Thymus (tissue), 11 donors: ENCODE results near the gene COL11A1. TPM values are rescaled to one million over a fixed set of nuclear protein-coding genes. Genes with fewer than 3 reads are reported as not detected.
"Not testable (repeated sequence)": the region's sequence is repeated elsewhere in the genome, so short reads cannot be mapped to it uniquely, and the experiment has no call there.

Experiments used
- DNase-seq, 9 donors: peaks; one replicate each; pipeline ENCODE4 v3.0.0-alpha.2; 2013; ENCODE audit warnings: low spot score in 9 of 9, low read depth in 6 of 9, missing footprints in 1 of 9
- H3K27ac ChIP-seq, 2 donors: one replicate each; pipeline ENCODE4 v1.5.1; 2013; ENCODE audit warnings: control low read depth in 1 of 2, low read depth in 1 of 2, low read length in 1 of 2, mild to moderate bottlenecking in 1 of 2, moderate library complexity in 1 of 2
- H3K27me3 ChIP-seq, 2 donors: one replicate each; pipeline ENCODE4 v1.5.1; 2013; ENCODE audit warnings: low read length in 1 of 2; ENCODE audit not compliant: control insufficient read depth in 2 of 2, insufficient read depth in 1 of 2
- H3K36me3 ChIP-seq, 2 donors: one replicate each; pipeline ENCODE4 v1.5.1; 2013; ENCODE audit warnings: low read length in 1 of 2, mild to moderate bottlenecking in 1 of 2, moderate library complexity in 1 of 2; ENCODE audit not compliant: control insufficient read depth in 2 of 2, insufficient read depth in 2 of 2
- H3K4me1 ChIP-seq, 2 donors: one replicate each; pipeline ENCODE4 v1.5.1; 2013; ENCODE audit warnings: low read length in 2 of 2; ENCODE audit not compliant: control insufficient read depth in 2 of 2, insufficient read depth in 2 of 2
- H3K4me3 ChIP-seq, 2 donors: one replicate each; pipeline ENCODE4 v1.5.1; 2013; ENCODE audit warnings: low read length in 2 of 2, control low read depth in 1 of 2, mild to moderate bottlenecking in 1 of 2
- H3K9me3 ChIP-seq, 2 donors: one replicate each; pipeline ENCODE4 v1.5.1; 2013; ENCODE audit warnings: low read length in 1 of 2, mild to moderate bottlenecking in 1 of 2; ENCODE audit not compliant: control insufficient read depth in 2 of 2, insufficient read depth in 1 of 2
- WGBS: extraction: QIAGEN DNeasy Blood & Tissue Kit; methylation state at CpG from one replicate; pipeline ENCODE4 v1.1.7; 2013; 5-methylcytosine and 5-hydroxymethylcytosine counted together
- polyA plus RNA-seq: library from polyadenylated mRNA; stranded (reverse); fragments of 200-250 nt; gene quantifications from one replicate; pipeline ENCODE4 v1.2.3, GENCODE V29; 2013
- total RNA-seq: library from RNA; stranded (reverse); fragments of 120-200 nt; gene quantifications from one replicate; pipeline ENCODE4 v1.2.4, GENCODE V29; 2013
- donor health status: healthy.

COL11A1 gene
- total and polyA plus RNA-seq, 2 donors, result 0.24 to 0.25 TPM

GRCh38 chr1:102967786-102968185, 140.5 kb downstream of the COL11A1 start:
- H3K36me3 ChIP-seq, result no peaks in the 10 kb centered on the region
- no peaks in the 10 kb centered on the region for H3K4me1 ChIP-seq
- WGBS, result 88% methylated on average over 1 of the region's 1 CpG
- H3K4me3 ChIP-seq, result no peak overlapping the region
- no peaks in the 10 kb centered on the region for H3K9me3 ChIP-seq
- no peak for DNase-seq
- H3K27me3 ChIP-seq, result no peaks in the 10 kb centered on the region
- H3K27ac ChIP-seq, result no peak overlapping the region

GRCh38 chr1:102961549-102961948, 146.8 kb downstream of the COL11A1 start:
- H3K36me3 ChIP-seq, result no peaks in the 10 kb centered on the region
- 92% methylated on average over 2 of the region's 2 CpGs for WGBS
- H3K27me3 ChIP-seq, result no peaks in the 10 kb centered on the region
- H3K27ac ChIP-seq, result no peak overlapping the region
- H3K4me1 ChIP-seq, result no peaks in the 10 kb centered on the region
- no peaks in the 10 kb centered on the region for H3K9me3 ChIP-seq
- H3K4me3 ChIP-seq, result no peak overlapping the region
- no peak for DNase-seq

- WGBS, result 96% methylated on average over 14 of the region's 14 CpGs
Observed at GRCh38 chr1:102954576-102954975, 153.7 kb downstream of the COL11A1 start.

GRCh38 chr1:102952400-102952799, 155.9 kb downstream of the COL11A1 start:
- no peak overlapping the region for H3K27ac ChIP-seq
- no peak overlapping the region for H3K4me3 ChIP-seq
- H3K9me3 ChIP-seq, result no peaks in the 10 kb centered on the region
- no peaks in the 10 kb centered on the region for H3K36me3 ChIP-seq
- no peak for DNase-seq
- H3K27me3 ChIP-seq, result no peaks in the 10 kb centered on the region
- no peaks in the 10 kb centered on the region for H3K4me1 ChIP-seq

More at GRCh38 chr1:102954576-102954975, 153.7 kb downstream of the COL11A1 start:
- Histone ChIP-seq H3K36me3 (no peaks in the 10 kb centered on the region), H3K4me3 (no peak overlapping the region), H3K27me3 (no peaks in the 10 kb centered on the region), H3K9me3 (no peaks in the 10 kb centered on the region), H3K4me1 (no peaks in the 10 kb centered on the region), H3K27ac (no peak overlapping the region)
- no peak for DNase-seq

GRCh38 chr1:102942324-102942723, 166.0 kb downstream of the COL11A1 start:
- no peak for DNase-seq
- no peak overlapping the region for H3K4me3 ChIP-seq
- WGBS, result 91% methylated on average over 2 of the region's 2 CpGs
- H3K9me3 ChIP-seq, result no peaks in the 10 kb centered on the region
- H3K36me3 ChIP-seq, result no peaks in the 10 kb centered on the region
- H3K4me1 ChIP-seq, result no peaks in the 10 kb centered on the region
- H3K27ac ChIP-seq, result no peak overlapping the region
- no peaks in the 10 kb centered on the region for H3K27me3 ChIP-seq

- H3K27me3 ChIP-seq, result no peaks in the 10 kb centered on the region
- H3K4me1 ChIP-seq, result no peaks in the 10 kb centered on the region
- no peak overlapping the region for H3K4me3 ChIP-seq
- no peak for DNase-seq
- H3K27ac ChIP-seq, result no peak overlapping the region
- no peaks in the 10 kb centered on the region for H3K9me3 ChIP-seq
- H3K36me3 ChIP-seq, result no peaks in the 10 kb centered on the region
Observed at GRCh38 chr1:102941366-102941947, 166.9 kb downstream of the COL11A1 start.

- Histone ChIP-seq H3K4me3 (no peak overlapping the region), H3K9me3 (no peaks in the 10 kb centered on the region), H3K4me1 (no peaks in the 10 kb centered on the region), H3K27ac (no peak overlapping the region), H3K36me3 (no peaks in the 10 kb centered on the region), H3K27me3 (no peaks in the 10 kb centered on the region)
- DNase-seq, result no peak
- WGBS, result 79% methylated on average over 3 of the region's 3 CpGs
Observed at GRCh38 chr1:102937401-102937800, 170.9 kb downstream of the COL11A1 start.

GRCh38 chr1:102933362-102933761, 175.0 kb downstream of the COL11A1 start:
- H3K4me1 ChIP-seq, H3K9me3 ChIP-seq, H3K4me3 ChIP-seq, H3K36me3 ChIP-seq, H3K27ac ChIP-seq, H3K27me3 ChIP-seq, DNase-seq: not testable (repeated sequence)
- WGBS, result 84% methylated on average over 8 of the region's 9 CpGs

- Histone ChIP-seq H3K4me1 (no peaks in the 10 kb centered on the region), H3K27me3 (no peaks in the 10 kb centered on the region), H3K36me3 (no peaks in the 10 kb centered on the region), H3K4me3 (no peak overlapping the region), H3K9me3 (no peaks in the 10 kb centered on the region), H3K27ac (no peak overlapping the region)
- no peak for DNase-seq
- 45% methylated on average over 1 of the region's 1 CpG for WGBS
Observed at GRCh38 chr1:102919659-102920058, 188.7 kb downstream of the COL11A1 start.

GRCh38 chr1:102901996-102902395, 206.3 kb downstream of the COL11A1 start:
- Histone ChIP-seq H3K36me3 (no peaks in the 10 kb centered on the region), H3K27ac (no peak overlapping the region), H3K9me3 (no peaks in the 10 kb centered on the region), H3K4me3 (no peak overlapping the region), H3K4me1 (no peaks in the 10 kb centered on the region), H3K27me3 (no peaks in the 10 kb centered on the region)
- DNase-seq, result no peak
- WGBS, result 81% methylated on average over 1 of the region's 1 CpG
